ENCODE measurements around the gene CD200R1L.

GRCh38 chr3:112808136-112808535 is 38.5 kb downstream of the CD200R1L start:
- TF ChIP-seq CTCF (conservative IDR thresholded peaks at IDR 0.05; ENCODE audit: low read length) (no peak), EZH2phosphoT487 (IDR thresholded peaks at IDR 0.05; ENCODE audit: borderline replicate concordance, low read depth, low read length) (no peak)

Data from OCI-LY7 (cell line).